ENCODE data around the gene RGS16. TPM values are rescaled to one million over a fixed set of nuclear protein-coding genes. Genes with fewer than 3 reads are reported as not detected.

The RGS16 gene
- total RNA-seq, 1 donor from 2014 or later: 0.81 TPM

DNA sequence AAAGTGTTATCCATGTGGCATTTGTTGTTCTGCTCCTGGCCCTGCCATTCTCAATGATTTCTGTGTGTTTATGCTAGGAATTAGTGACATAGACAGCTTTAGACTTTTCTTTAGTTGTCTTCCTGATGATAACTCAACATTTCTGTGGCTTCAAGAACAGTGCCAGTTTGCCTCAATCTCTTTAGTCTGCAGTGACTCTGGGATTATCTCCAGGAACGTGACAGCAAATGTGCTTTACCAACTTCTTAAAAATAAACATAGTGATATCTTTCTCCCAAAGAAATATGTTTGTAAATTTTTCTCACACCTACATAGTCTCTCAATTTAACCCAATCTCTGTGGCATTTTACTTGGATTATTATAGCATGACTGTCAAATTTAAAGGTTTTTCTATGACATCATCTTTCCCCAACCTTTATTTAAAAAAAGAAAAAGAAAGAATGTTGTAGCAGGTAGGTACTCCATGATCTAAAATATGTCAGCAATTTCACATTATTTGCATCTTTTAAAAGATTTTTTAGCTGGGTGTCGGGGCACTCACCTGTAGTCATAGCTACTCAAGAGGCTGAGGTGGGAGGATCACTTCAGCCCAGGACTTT is 39.7 kb downstream of the RGS16 start:
- no peak for DNase-seq (ENCODE audit: low read depth)
- no peak overlapping the region for H3K4me3 ChIP-seq (ENCODE audit: low read depth, low read length)
- TF ChIP-seq, protein P1, sequence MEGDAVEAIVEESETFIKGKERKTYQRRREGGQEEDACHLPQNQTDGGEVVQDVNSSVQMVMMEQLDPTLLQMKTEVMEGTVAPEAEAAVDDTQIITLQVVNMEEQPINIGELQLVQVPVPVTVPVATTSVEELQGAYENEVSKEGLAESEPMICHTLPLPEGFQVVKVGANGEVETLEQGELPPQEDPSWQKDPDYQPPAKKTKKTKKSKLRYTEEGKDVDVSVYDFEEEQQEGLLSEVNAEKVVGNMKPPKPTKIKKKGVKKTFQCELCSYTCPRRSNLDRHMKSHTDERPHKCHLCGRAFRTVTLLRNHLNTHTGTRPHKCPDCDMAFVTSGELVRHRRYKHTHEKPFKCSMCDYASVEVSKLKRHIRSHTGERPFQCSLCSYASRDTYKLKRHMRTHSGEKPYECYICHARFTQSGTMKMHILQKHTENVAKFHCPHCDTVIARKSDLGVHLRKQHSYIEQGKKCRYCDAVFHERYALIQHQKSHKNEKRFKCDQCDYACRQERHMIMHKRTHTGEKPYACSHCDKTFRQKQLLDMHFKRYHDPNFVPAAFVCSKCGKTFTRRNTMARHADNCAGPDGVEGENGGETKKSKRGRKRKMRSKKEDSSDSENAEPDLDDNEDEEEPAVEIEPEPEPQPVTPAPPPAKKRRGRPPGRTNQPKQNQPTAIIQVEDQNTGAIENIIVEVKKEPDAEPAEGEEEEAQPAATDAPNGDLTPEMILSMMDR (conservative IDR thresholded peaks at IDR 0.05; ENCODE audit: low read depth, low read length): no peak

DNA sequence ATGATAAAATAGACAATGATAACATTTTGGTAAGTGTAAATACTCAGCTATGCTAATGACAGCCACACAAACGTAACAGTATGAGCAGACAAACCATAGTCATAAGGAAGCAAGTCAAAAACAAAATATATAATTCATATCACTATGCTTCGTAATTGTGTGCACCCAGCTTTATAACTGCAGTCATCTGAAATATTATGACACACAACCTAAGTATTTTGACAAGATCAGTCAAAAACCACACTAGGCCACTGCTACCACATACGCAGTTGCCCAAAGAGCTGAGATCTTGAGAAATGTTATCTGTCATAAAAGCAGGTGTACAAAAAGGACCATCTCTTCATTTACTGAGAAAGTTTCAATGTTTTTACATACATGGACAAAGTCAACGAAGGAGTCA is 41.1 kb downstream of the RGS16 start:
- no peak for DNase-seq (ENCODE audit: low read depth)
- TF ChIP-seq, protein P1 (conservative IDR thresholded peaks at IDR 0.05; ENCODE audit: low read depth, low read length): no peak
- H3K4me3 ChIP-seq (ENCODE audit: low read depth, low read length): no peak overlapping the region

DNA sequence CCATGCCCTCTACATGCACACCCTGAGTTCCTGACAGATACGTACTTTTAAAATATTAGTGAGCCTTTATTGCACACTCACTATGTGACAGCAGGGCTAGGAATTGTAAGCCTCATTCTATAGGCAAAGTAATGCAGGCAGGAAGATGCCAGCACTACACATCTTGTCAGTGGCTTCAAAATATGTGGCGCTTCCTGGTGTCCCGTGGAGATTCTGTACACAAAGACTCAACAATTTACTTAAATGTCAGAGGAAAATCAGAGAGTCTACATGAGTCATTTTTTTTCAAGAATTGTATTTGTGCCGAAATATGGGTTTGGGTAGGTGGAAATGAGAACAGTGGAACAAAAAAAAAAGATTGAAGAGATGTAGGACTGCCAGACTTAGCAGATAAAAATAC is 42.7 kb downstream of the RGS16 start:
- TF ChIP-seq, protein P1 (conservative IDR thresholded peaks at IDR 0.05; ENCODE audit: low read depth, low read length): no peak
- no peak for DNase-seq (ENCODE audit: low read depth)
- H3K4me3 ChIP-seq (ENCODE audit: low read depth, low read length): no peak overlapping the region

DNA sequence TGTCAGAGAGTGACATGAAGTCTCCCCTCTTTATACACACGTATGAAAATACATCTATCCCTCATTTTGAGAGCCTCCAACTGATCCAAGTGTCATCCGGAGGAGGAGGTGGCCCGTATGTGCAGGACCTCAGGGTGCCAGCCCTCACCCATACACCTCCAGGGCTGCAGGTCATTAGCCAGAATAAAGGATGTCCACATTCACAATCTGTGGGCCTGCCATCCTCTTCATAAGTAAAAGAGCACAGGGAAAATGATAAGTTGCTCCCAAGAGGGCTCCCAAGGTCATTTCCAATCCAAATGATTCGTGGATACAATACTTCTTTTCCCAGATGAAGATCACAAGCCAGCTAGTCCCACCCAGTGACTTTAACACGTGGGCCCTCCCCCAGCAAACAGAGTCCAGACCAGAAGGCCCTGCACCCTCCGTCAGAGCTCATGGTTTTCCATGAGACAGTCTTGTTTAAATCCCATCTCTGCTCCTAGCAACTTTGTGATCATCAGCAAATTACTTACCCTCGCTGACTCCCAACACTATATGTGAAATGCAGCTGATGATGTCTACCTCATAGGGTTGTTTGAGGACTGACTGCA is 43.7 kb downstream of the RGS16 start:
- no peak for DNase-seq (ENCODE audit: low read depth)
- TF ChIP-seq, protein P1 (conservative IDR thresholded peaks at IDR 0.05; ENCODE audit: low read depth, low read length): no peak
- no peak overlapping the region for H3K4me3 ChIP-seq (ENCODE audit: low read depth, low read length)

DNA sequence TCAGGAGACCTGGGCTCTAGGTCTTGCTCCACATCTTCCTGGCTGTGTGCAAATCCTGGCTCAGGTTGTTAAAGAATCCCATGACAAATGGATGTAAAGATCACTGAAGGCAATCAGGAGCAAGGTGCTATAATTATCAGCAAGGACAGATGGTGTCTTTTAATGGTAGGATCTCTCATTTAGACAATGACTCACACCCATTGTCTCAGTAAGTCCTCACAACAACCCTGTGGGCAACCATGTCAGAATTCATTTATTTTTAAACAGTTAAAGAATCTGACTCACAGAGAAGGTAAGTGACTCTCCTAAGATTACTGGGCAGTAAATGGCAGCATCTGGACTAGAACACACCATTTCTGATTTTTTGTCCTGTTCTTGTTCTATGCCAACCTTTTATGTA is 47.9 kb downstream of the RGS16 start:
- TF ChIP-seq, protein P1 (conservative IDR thresholded peaks at IDR 0.05; ENCODE audit: low read depth, low read length): no peak
- no peak for DNase-seq (ENCODE audit: low read depth)

DNA sequence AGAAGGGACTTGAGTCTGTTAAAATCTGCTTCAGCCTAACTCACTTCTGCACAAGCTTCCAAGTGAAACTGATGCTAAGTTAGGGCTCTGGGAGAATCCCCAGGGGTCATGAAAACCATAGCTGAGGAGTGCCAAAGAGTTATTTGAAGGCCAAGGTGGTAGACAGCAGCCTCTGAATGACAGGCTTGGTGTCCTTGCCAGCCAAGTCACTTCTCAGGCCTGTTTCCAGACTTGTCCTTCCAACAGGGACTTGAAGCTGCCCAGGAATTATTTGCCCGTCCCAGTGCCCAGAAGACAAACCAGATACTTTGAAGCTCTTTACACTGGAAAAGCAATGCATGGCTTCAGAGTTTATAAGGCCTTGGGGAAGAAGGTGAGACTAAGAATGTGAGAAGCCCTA is 48.7 kb downstream of the RGS16 start:
- no peak for DNase-seq (ENCODE audit: low read depth)
- TF ChIP-seq, protein P1 (conservative IDR thresholded peaks at IDR 0.05; ENCODE audit: low read depth, low read length): no peak
- no peak overlapping the region for H3K4me3 ChIP-seq (ENCODE audit: low read depth, low read length)

More for the DNA sequence above, 47.9 kb downstream of the RGS16 start:
- no peak overlapping the region for H3K4me3 ChIP-seq (ENCODE audit: low read depth, low read length)

DNA sequence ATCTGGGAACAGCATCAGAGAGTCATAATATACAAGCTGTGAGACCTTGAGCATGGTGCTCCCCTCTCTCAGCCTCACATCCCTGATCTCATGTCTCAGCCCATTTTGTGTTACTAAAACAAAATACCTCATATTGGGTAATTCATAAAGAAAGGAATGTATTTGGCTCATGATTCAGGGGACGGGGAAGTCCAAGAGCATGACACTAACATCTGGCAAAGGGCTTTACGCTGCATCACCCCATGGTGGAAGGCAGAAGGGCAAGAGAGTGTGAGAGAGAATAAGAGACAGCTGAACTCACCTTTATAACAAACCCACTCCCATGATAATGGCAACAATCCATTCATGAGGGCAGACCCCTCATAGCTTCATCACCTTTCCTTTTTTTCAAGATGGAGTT is 51.7 kb downstream of the RGS16 start:
- H3K4me3 ChIP-seq (ENCODE audit: low read depth, low read length): no peak overlapping the region
- DNase-seq (ENCODE audit: low read depth): no peak
- TF ChIP-seq, protein P1 (conservative IDR thresholded peaks at IDR 0.05; ENCODE audit: low read depth, low read length): no peak

All from epithelial cell of proximal tubule (primary cell).